Glutamatergic neuron (in vitro differentiated cells): ENCODE data around the gene WDR73. TPM values are rescaled to one million over a fixed set of nuclear protein-coding genes. Genes with fewer than 3 reads are reported as not detected.
"Not testable (repeated sequence)": the region's sequence is repeated elsewhere in the genome, so short reads cannot be mapped to it uniquely, and the experiment has no call there.

ENCODE experiments used
- DNase-seq: peaks from one replicate; pipeline ENCODE4 v3.0.0; 2022
- H3K27ac Mint-ChIP-seq: one replicate; pipeline ENCODE4 v1.8.0; 2020; ENCODE audit warnings: mild to moderate bottlenecking, mixed read lengths, inconsistent platforms; ENCODE audit not compliant: unreplicated experiment
- H3K27me3 Mint-ChIP-seq: one replicate; pipeline ENCODE4 v1.8.0; 2020; ENCODE audit warnings: mild to moderate bottlenecking, moderate library complexity, mixed read lengths, inconsistent platforms; ENCODE audit not compliant: unreplicated experiment
- H3K36me3 Mint-ChIP-seq: one replicate; pipeline ENCODE4 v1.8.0; 2020; ENCODE audit warnings: mild to moderate bottlenecking, mixed read lengths, inconsistent platforms; ENCODE audit not compliant: unreplicated experiment
- H3K4me1 Mint-ChIP-seq: one replicate; pipeline ENCODE4 v1.8.0; 2020; ENCODE audit warnings: mild to moderate bottlenecking, low read depth, mixed read lengths, inconsistent platforms; ENCODE audit not compliant: unreplicated experiment
- H3K4me3 Mint-ChIP-seq: one replicate; pipeline ENCODE4 v1.8.0; 2020; ENCODE audit warnings: mild to moderate bottlenecking, mixed read lengths, inconsistent platforms; ENCODE audit not compliant: unreplicated experiment
- H3K9me3 Mint-ChIP-seq: one replicate; pipeline ENCODE4 v1.8.0; 2020; ENCODE audit warnings: mild to moderate bottlenecking, moderate library complexity, mixed read lengths, inconsistent platforms; ENCODE audit not compliant: unreplicated experiment
- total RNA-seq: library from RNA; stranded (reverse); fragmentation: NEBNext Ultra II Directional; extraction: Animal tissue kit (Norgen Biotek cat#: 25700); gene quantifications from one replicate; pipeline ENCODE4 v1.2.1, GENCODE V29; 2021; ENCODE audit not compliant: unreplicated experiment
- TF ChIP-seq, protein P1 (sequence below): fragments of 200-600 bp; sonication (generic); IDR thresholded peaks from one replicate; pipeline ENCODE4 v1.5.0; 2021; ENCODE audit not compliant: partially characterized antibody, unreplicated experiment

WDR73 gene
- total RNA-seq, 1 donor from 2014 or later: 19.5 TPM

DNA sequence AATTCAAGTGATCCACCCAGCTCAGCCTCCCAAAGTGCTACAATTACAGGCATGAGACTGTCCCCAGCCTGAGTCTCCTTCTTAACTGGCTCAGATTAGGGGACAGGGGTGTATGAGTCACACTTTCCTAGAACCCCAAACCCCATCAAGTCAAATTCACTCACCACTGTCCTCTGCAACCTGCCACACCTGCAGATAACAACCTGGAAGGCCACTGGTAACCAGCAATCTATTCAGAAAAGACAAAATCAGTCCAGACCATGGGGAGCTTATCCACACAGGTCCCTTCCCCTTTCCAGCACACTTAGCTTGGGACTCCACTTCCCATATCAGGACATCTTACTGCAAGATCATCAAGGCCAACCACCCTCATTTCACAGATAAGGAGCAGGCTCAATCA, 6.4 kb downstream of the WDR73 start:
- Mint-ChIP-seq H3K27me3 (peaks cover 3% of the 10 kb centered on the region), H3K27ac (no peak overlapping the region), H3K4me1 (no peaks in the 10 kb centered on the region), H3K9me3 (no peaks in the 10 kb centered on the region), H3K36me3 (peaks cover 5% of the 10 kb centered on the region), H3K4me3 (no peak overlapping the region)
- no peak for DNase-seq
- TF ChIP-seq, protein P1, sequence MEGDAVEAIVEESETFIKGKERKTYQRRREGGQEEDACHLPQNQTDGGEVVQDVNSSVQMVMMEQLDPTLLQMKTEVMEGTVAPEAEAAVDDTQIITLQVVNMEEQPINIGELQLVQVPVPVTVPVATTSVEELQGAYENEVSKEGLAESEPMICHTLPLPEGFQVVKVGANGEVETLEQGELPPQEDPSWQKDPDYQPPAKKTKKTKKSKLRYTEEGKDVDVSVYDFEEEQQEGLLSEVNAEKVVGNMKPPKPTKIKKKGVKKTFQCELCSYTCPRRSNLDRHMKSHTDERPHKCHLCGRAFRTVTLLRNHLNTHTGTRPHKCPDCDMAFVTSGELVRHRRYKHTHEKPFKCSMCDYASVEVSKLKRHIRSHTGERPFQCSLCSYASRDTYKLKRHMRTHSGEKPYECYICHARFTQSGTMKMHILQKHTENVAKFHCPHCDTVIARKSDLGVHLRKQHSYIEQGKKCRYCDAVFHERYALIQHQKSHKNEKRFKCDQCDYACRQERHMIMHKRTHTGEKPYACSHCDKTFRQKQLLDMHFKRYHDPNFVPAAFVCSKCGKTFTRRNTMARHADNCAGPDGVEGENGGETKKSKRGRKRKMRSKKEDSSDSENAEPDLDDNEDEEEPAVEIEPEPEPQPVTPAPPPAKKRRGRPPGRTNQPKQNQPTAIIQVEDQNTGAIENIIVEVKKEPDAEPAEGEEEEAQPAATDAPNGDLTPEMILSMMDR: no peak

DNA sequence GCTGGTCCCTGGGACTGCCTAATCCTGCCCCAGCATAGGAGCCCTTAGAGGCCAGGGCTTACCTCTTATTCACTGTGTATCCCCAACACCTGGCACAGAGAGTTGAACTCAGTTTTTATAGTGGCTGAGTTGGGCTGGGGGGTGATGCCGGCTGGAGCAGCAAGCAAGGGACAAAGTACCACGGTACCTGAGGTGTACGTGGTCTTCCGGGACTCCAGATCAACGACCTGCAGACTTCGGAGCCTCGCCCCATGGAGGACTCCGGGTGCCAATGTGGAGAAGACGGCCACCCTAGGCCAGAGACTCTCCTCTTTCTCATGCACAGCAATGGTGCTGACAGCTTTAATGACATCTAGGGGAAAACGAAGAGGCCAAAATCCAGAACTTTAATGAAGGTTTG, 8.1 kb downstream of the WDR73 start:
- Mint-ChIP-seq H3K27ac (no peak overlapping the region), H3K27me3 (peaks cover 3% of the 10 kb centered on the region), H3K4me3 (no peak overlapping the region), H3K4me1 (no peaks in the 10 kb centered on the region), H3K9me3 (no peaks in the 10 kb centered on the region), H3K36me3 (peaks cover 5% of the 10 kb centered on the region)
- DNase-seq: no peak
- TF ChIP-seq, protein P1: no peak

DNA sequence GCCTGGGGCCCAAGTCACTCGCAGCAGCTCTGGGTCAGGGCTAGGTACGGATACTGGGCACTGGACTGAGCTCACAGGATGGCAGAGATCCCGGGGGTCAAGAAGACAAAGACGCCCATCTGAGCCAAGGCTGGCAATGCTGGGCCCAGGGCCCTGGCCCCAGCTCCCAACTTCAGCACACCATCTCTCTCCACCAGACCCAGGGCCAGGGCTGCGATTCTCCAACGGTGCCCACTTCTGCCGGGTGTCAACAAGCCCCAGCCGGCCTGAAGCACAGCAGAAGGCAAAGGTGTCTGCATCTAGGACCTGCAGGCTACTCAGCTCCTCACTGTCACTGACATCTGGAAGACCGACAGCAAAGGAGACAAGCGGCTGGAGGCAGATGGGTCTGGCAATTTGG, 8.6 kb downstream of the WDR73 start:
- no peaks in the 10 kb centered on the region for H3K9me3 Mint-ChIP-seq
- no peaks in the 10 kb centered on the region for H3K4me1 Mint-ChIP-seq
- no peak for DNase-seq
- TF ChIP-seq, protein P1: no peak
- H3K4me3 Mint-ChIP-seq: no peak overlapping the region
- H3K27me3 Mint-ChIP-seq: peaks cover 3% of the 10 kb centered on the region
- H3K27ac Mint-ChIP-seq: no peak overlapping the region
- H3K36me3 Mint-ChIP-seq: peaks cover 5% of the 10 kb centered on the region

DNA sequence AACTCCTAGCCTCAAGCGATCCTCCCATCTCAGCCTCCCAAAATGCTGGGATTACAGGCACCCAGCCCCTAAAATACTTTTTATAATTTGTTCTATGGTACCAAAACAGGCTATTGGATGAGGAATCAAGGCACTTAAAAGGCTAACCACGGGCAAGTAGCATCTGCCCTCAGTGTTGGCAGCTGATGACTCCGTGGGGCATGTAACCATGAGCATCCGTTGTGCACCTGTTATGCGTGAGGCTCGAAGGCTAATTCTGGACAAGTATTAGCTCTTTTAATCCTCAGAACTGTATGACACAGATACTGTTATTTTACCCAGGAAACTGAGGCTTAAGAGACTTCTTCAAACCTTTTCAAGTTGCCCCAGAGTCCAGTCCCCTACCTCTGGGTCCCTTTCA, 10.2 kb downstream of the WDR73 start:
- Mint-ChIP-seq H3K4me1 (no peaks in the 10 kb centered on the region), H3K27ac (no peak overlapping the region), H3K36me3 (peaks cover 5% of the 10 kb centered on the region), H3K4me3 (no peak overlapping the region), H3K27me3 (peaks cover 3% of the 10 kb centered on the region), H3K9me3 (no peaks in the 10 kb centered on the region)
- no peak for DNase-seq
- TF ChIP-seq, protein P1: no peak

DNA sequence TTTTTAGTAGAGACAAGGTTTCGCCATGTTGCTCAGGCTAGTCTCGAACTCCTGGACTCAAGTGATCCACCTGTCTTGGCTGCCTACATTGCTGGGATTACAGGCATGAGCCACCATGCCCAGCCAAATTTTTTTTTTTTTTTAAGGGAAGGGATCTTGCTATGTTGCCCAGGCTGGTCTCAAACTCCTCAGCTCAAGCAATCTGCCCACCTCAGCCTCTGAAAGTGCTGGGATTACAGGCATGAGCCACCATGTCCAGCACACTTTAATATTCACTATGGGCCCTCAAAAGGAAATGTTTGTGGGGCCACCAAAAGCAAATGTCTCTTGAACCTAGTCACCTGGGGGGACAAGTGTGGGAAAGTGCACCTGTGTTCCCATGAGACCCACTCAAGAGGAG, 11.4 kb downstream of the WDR73 start:
- DNase-seq, H3K27me3 Mint-ChIP-seq, H3K36me3 Mint-ChIP-seq, H3K9me3 Mint-ChIP-seq, H3K27ac Mint-ChIP-seq, H3K4me3 Mint-ChIP-seq, H3K4me1 Mint-ChIP-seq: not testable (repeated sequence)

DNA sequence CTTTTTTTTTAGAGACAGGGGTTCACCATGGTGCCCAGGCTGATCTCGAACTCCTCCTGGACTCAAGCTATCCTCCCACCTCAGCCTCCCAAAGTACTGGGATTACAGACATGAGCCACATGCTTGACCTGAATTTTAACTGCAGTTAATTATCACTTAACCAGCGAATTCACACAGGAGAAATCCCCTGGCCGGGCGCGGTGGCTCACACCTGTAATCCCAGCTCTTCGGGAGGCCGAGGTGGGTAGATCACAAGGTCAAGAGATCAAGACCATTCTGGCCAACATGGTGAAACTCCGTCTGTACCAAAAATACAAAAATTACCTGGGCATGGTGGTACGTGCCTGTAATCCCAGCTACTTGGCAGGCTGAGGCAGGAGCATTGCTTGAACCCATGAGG, 12.2 kb downstream of the WDR73 start:
- DNase-seq, H3K27ac Mint-ChIP-seq, H3K4me3 Mint-ChIP-seq, H3K27me3 Mint-ChIP-seq, H3K9me3 Mint-ChIP-seq, H3K36me3 Mint-ChIP-seq, H3K4me1 Mint-ChIP-seq: not testable (repeated sequence)
